ENCODE data around the gene RANBP3L.

The RANBP3L gene

DNA sequence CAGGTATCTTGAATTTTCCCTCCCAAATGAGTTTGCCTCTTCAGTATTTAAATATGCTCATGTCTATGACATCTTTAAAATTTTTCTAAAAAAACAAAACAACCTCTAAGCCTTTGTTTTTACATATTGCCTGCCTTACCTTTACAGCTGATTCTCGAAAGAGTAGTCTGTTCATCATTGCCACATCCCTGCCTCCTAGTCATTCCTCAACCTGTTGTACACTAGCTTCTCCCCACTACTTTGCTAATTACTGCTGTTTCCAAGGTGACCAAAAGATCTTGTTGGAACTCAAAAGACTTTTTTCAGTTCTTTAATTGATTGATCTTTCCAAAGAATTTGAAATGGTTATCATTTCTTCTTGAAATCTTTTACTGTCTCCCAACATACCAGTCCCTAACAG lies 58.0 kb downstream of the RANBP3L start:
- TF ChIP-seq, protein P1, sequence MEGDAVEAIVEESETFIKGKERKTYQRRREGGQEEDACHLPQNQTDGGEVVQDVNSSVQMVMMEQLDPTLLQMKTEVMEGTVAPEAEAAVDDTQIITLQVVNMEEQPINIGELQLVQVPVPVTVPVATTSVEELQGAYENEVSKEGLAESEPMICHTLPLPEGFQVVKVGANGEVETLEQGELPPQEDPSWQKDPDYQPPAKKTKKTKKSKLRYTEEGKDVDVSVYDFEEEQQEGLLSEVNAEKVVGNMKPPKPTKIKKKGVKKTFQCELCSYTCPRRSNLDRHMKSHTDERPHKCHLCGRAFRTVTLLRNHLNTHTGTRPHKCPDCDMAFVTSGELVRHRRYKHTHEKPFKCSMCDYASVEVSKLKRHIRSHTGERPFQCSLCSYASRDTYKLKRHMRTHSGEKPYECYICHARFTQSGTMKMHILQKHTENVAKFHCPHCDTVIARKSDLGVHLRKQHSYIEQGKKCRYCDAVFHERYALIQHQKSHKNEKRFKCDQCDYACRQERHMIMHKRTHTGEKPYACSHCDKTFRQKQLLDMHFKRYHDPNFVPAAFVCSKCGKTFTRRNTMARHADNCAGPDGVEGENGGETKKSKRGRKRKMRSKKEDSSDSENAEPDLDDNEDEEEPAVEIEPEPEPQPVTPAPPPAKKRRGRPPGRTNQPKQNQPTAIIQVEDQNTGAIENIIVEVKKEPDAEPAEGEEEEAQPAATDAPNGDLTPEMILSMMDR (IDR thresholded peaks at IDR 0.05; ENCODE audit: low read depth, low read length), result no peak
- no peak for DNase-seq (ENCODE audit: low read depth, low spot score)
- in situ Hi-C loops (cut with HindIII; ENCODE audit: low sequenced_read_pairs), result no loop called here
- no peak overlapping the region for H3K4me3 ChIP-seq (ENCODE audit: low read depth, low read length)

DNA sequence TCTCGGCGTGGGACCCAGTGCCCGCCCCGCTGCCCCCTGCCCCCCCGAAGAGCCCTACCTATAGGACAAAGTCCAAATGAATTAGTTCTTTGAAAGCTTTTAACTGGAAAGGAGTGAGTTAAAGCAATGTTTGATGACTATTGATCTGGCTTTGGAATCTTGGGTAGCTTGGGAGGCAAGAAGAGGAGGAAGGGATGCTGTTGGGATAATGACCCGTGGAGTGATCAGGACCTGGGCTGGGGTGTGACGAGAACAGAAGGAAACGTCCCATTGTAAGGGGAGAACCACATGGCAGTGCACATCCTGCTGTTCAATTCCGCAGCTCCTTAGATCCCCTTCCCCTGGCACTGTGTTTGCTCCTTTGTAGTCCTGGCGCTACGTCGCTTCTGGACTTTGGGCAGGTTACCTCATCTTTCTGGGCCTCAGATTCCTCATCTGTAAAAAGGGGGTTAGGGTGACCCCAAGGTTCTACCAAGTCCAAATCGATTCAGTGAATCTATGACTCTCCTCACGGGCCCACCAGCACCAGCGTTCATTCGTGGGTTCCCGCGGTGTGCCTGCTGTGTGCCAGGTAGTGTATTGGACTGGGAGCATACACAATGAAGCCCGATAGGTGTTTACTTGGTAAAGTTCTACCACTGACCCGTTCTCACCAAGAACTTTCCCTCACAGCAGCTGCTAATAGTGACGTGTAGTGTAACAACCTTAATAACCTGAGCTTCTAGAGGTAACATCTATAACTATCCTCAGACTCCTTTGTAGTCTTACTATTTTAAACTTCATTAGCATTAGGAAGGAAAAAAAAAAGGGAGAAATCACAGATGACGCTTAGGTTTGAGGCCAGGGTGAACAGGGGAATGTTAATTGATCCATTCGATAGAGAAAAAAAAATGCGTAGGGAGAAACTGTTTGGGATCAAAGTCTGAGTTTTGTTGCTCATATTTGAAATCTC lies 58.9 kb downstream of the RANBP3L start:
- no peak for DNase-seq (ENCODE audit: low read depth, low spot score)
- TF ChIP-seq, protein P1 (IDR thresholded peaks at IDR 0.05; ENCODE audit: low read depth, low read length), result no peak
- peak overlapping the region; percentile 69 for H3K4me3 ChIP-seq (ENCODE audit: low read depth, low read length)
- in situ Hi-C loops (cut with HindIII; ENCODE audit: low sequenced_read_pairs), result no loop called here

DNA sequence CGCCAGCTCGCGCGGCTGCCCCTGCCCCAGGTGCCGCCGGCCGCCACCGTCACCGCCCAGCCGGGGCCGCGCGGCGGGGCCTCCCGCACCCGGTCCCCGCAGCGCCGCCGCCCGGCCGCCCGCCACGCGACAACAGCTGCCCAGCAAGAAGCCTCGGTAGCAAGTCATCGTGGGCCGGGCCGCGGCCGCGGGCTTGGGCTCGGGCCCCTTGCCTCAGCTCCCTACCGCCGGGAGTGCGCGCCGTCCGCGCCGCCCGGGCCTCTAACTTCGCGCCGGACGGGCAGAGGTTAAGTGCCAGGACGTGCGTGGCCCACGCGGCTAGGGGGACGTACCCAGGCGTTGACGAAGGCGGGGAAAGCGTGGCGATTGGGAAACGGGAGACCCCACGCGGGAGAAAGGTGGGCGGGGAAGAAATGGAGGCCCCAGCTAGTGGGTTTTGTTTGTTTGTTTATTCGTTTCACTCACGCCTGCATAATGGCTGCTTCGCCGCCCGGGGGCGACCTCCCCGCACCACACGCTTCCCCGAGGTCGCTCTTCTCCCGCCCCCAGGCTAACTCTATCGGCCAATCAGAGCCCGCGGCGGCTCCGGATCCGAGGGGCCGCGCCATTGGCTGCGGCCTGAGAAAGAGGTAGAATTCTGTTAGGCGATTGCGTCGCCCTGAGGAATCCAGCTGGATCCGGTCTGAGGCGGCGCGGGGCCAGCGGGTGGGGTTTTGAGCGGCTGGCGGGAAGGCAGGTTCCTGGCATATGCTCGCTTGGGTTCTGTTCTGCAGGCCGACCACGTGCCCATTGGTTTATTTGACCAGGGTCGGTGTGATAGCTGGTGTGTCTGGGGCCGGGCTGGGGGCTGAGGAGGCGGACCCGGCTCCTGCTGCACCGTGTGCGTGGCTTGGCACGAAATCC lies 59.8 kb downstream of the RANBP3L start, which contains the start of gene NADK2:
NADK2 (minus strand) TSS at position 295 of the 903 bp plus-strand sequence; CDS start at position 168, 127 bp downstream.
- TF ChIP-seq, protein P1 (IDR thresholded peaks at IDR 0.05; ENCODE audit: low read depth, low read length), result peak; percentile 63
- in situ Hi-C loops (cut with HindIII; ENCODE audit: low sequenced_read_pairs), result no loop called here
- H3K4me3 ChIP-seq (ENCODE audit: low read depth, low read length), result peak within 1 kb of the TSS; percentile 69
- peak; percentile 98 for DNase-seq (ENCODE audit: low read depth, low spot score)

DNA sequence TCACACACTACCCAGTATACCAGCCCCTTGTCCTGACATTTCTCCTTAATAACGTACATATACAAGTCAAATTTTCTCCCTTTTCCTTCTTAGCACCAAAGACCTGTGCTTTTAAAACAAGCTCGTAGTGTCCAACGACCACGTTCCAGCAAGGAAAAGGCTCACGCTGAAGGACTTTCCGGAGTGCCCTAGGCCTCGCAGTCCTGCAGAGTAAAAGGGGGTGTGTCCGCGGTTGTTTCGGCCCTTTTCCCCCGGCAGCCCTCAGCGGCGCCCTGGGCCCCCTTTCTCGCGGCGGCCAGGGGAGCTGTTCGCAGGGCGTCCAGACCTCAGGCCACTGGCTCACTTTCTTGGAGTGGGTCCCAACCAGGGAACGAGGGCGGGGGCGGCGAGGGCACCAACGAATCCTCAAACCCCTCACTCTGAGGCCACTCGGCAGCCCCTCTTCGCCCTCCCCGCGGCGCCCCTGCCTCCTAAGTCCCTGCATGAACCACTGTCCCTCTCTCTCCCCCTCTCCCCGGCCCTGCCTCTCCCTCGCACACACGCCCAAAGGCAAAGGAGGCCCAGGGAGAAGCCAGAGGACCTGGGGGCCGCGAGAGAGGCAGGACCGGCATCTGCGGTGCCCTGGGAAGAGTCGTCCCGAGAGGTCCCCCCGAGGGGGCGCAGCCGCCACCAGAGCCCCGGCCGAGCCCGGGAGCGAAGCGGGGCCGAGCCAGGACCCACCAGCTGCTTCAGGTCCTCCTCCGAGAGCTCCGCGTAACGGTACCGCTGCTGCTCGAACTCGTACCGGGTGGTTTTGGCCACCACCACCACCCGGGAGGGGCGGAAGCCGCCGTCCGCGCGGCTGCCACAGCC lies 60.7 kb downstream of the RANBP3L start:
- H3K4me3 ChIP-seq (ENCODE audit: low read depth, low read length), result peak overlapping the region; percentile 69
- in situ Hi-C loops (cut with HindIII; ENCODE audit: low sequenced_read_pairs), result no loop called here
- peak; percentile 69 for DNase-seq (ENCODE audit: low read depth, low spot score)
- TF ChIP-seq, protein P1 (IDR thresholded peaks at IDR 0.05; ENCODE audit: low read depth, low read length), result peak; percentile 14

DNA sequence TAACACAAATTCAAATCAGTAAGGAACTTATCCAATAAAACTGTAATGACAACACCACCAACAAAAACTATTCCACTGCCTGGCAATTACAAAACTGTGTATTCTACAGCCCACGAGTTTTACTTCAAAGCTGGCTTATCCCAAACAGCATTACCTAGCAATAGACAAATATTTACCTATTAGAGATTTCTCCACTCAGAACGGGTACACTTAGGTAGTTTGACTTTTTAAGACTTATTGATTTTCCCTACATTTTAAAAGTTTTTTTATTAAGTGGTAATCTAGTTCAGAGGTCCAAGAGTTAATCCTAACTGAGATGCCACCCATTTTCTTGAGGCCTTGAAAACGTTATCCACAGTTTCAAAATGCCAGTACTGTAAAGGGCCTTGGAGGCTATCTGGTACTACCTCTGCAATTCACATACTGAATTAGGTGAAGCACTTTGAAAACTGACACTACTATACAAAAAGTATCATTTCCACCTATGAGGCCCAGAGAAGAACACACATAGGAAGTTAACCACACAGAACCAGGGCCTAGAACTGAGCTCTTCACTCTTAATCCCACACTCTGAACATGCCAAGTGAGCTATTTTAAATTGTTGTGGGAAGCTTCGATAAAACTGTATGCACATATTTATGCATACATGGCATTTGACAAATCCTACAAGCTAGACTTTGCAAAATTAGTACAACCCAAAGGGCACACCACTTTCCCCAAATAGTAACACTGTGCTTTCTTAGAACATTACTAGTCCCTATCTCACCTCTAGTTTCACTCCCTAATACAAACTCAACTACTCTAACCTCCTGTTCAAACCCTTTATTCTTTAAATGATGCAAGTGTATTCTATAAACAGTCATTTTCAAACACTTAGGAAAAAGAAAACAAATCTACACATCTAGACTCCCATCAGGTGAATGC lies 62.1 kb downstream of the RANBP3L start:
- peak; percentile 14 for DNase-seq (ENCODE audit: low read depth, low spot score)
- TF ChIP-seq, protein P1 (IDR thresholded peaks at IDR 0.05; ENCODE audit: low read depth, low read length), result no peak
- in situ Hi-C loops (cut with HindIII; ENCODE audit: low sequenced_read_pairs), result no loop called here
- H3K4me3 ChIP-seq (ENCODE audit: low read depth, low read length), result peak overlapping the region; percentile 69
